ENCODE data around the gene SLC39A6.
"Not testable (repeated sequence)": the region's sequence is repeated elsewhere in the genome, so short reads cannot be mapped to it uniquely, and the experiment has no call there.

SLC39A6 gene

DNA sequence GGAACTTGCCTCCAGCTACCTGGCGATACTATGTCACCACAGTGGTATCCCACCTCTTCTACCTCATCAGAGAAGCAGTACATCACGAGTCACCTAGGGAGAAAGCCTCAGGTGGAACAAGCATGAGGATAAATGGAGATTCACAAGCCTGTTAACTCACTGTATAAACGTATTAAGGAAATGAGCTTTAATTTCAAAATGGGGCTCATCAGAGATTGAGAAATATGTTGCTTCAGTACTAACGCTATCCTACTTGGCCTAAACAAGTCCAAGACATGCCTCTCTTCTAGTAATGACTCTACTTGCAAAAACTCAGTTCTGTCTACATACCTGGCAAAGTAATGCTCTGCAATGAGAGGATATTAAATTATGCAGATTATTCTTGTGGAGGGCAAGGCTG, 4.3 kb downstream of the SLC39A6 start (continued):
- no peak for TF ChIP-seq BCL6B (tag by site-specific recombination; IDR thresholded peaks at IDR 0.05)
- TF ChIP-seq ZFP69B (tag by site-specific recombination; IDR thresholded peaks at IDR 0.05): no peak

GRCh38 chr18:36120297-36120696, 8.8 kb downstream of the SLC39A6 start:
- POLR2A ChIA-PET: interaction anchor here (2.0 kb wide), 1 partner anchor 9 kb away, joined by 11 read pairs; the partner anchor contains the start of genes ELP2 and SLC39A6

GRCh38 chr18:36116771-36117170, 12.4 kb downstream of the SLC39A6 start:
- CTCF ChIA-PET: interaction anchor here (0.8 kb wide), 1 partner anchor 8 kb away, joined by 3 read pairs; no protein-coding TSS in a partner anchor
- peaks cover 6 to 76% of the 10 kb centered on the region in 2 experiments; a peak in 2 of 3 replicates for H3K36me3 ChIP-seq (ENCODE audit: control insufficient read depth in 2 of 2, insufficient read depth in 1 of 2, low read length in 2 of 2)

More at GRCh38 chr18:36120297-36120696, 8.8 kb downstream of the SLC39A6 start:
- CTCF ChIA-PET: interaction anchor here (0.6 to 1.6 kb wide), 8 partner anchors 8 to 1084 kb away, joined by 3 to 4 read pairs (median 3); partner anchors contain the start of gene SLC39A6
- Histone ChIP-seq H3K4me1 (ENCODE audit: control insufficient read depth, insufficient read depth, low read length) (no peaks in the 10 kb centered on the region), H3K36me3 (ENCODE audit: control insufficient read depth in 2 of 2, insufficient read depth in 1 of 2, low read length in 2 of 2) (peaks cover 0 to 74% of the 10 kb centered on the region in 2 experiments; a peak in 2 of 3 replicates), H3K27ac (ENCODE audit: extremely low read depth, low read depth, low read length) (no peak overlapping the region), H3K4me3 (ENCODE audit: low read depth, low read length) (no peak overlapping the region), H3K9me3 (ENCODE audit: control insufficient read depth, insufficient read depth, low read depth, low read length) (no peaks in the 10 kb centered on the region)
- TF ChIP-seq ZNF558 (tag by site-specific recombination; IDR thresholded peaks at IDR 0.05) (no peak), ZBTB20 (tag by site-specific recombination; IDR thresholded peaks at IDR 0.05) (no peak), ZNF624 (tag by site-specific recombination; IDR thresholded peaks at IDR 0.05) (no peak), ZNF2 (tag by site-specific recombination; IDR thresholded peaks at IDR 0.05) (no peak), ZNF366 (tag by site-specific recombination; conservative IDR thresholded peaks at IDR 0.05) (no peak), ZNF114 (tag by site-specific recombination; IDR thresholded peaks at IDR 0.05) (no peak), ZNF747 (tag by site-specific recombination; IDR thresholded peaks at IDR 0.05) (no peak), BCL6B (tag by site-specific recombination; IDR thresholded peaks at IDR 0.05) (no peak), TCF7L2 (IDR thresholded peaks at IDR 0.05; ENCODE audit: borderline replicate concordance, low read depth, low read length) (no peak), ZBTB11 (tag by site-specific recombination; conservative IDR thresholded peaks at IDR 0.05; ENCODE audit: low read depth) (no peak), ZFP37 (tag by site-specific recombination; IDR thresholded peaks at IDR 0.05) (no peak)

DNA sequence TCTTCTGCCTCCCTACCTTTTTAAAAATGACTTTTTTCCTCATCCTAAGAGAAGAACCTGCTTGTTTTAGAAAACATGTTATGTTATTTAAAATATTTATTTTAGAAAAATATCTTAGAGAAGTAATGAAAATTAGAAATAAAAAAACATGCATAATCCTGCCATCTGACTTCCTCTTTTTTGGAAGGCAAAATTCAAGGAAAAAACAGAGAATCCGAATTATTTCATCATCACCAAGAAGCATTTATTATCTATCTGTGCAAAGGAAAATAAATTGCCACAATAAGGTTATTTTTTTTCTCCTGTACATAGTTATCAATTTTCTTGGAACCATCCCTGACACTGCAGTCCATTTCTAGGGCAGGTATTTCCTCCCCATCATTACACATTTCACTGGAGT, 14.4 kb downstream of the SLC39A6 start:
- CTCF ChIA-PET: no interaction called here
- POLR2A ChIA-PET: no interaction called here
- no peaks in the 10 kb centered on the region for H3K9me3 ChIP-seq (ENCODE audit: control insufficient read depth, insufficient read depth, low read depth, low read length)
- TF ChIP-seq EGR2 (tag by site-specific recombination; IDR thresholded peaks at IDR 0.05; ENCODE audit: low read depth) (no peak), ZNF560 (tag by site-specific recombination; IDR thresholded peaks at IDR 0.05; ENCODE audit: borderline replicate concordance) (no peak), ZNF623 (tag by site-specific recombination; IDR thresholded peaks at IDR 0.05) (no peak), ZNF2 (tag by site-specific recombination; IDR thresholded peaks at IDR 0.05) (no peak), ZNF48 (tag by site-specific recombination; IDR thresholded peaks at IDR 0.05) (no peak), ZNF416 (tag by site-specific recombination; IDR thresholded peaks at IDR 0.05) (no peak), OSR2 (tag by site-specific recombination; IDR thresholded peaks at IDR 0.05) (no peak), ZEB2 (tag by site-specific recombination; IDR thresholded peaks at IDR 0.05) (no peak), BCL11A (tag by site-specific recombination; IDR thresholded peaks at IDR 0.05; ENCODE audit: low read depth) (no peak)
- no peak overlapping the region for H3K27ac ChIP-seq (ENCODE audit: extremely low read depth, low read depth, low read length)
- H3K36me3 ChIP-seq (ENCODE audit: control insufficient read depth in 2 of 2, insufficient read depth in 1 of 2, low read length in 2 of 2): peaks cover 11 to 76% of the 10 kb centered on the region in 2 experiments; a peak in 2 of 3 replicates
- no peaks in the 10 kb centered on the region for H3K4me1 ChIP-seq (ENCODE audit: control insufficient read depth, insufficient read depth, low read length)
- no peak overlapping the region for H3K4me3 ChIP-seq (ENCODE audit: low read depth, low read length)

More at GRCh38 chr18:36116771-36117170, 12.4 kb downstream of the SLC39A6 start:
- H3K4me1 ChIP-seq (ENCODE audit: control insufficient read depth, insufficient read depth, low read length); POLR2A ChIA-PET; H3K9me3 ChIP-seq (ENCODE audit: control insufficient read depth, insufficient read depth, low read depth, low read length); H3K27ac ChIP-seq (ENCODE audit: extremely low read depth, low read depth, low read length); H3K4me3 ChIP-seq (ENCODE audit: low read depth, low read length): not testable (repeated sequence)
